ENCODE measurements around the gene EVPL. TPM values are rescaled to one million over a fixed set of nuclear protein-coding genes. Genes with fewer than 3 reads are reported as not detected.

Gene EVPL
- polyA plus RNA-seq, 4 donors: 10.7 to 66.4 (median 41.9) TPM

GRCh38 chr17:75959051-75959838, 67.9 kb downstream of the EVPL start:
- H3K27me3 ChIP-seq (ENCODE audit: control insufficient read depth in 3 of 3, insufficient read depth in 3 of 3, low read length in 3 of 3): no peaks in the 10 kb centered on the region
- peak overlapping the region in 1 of 3 donors; percentile 0 for H3K4me3 ChIP-seq (ENCODE audit: low read depth in 1 of 3, low read length in 3 of 3)
- peaks cover 0 to 16% (median 5%) of the 10 kb centered on the region in 3 donors for H3K4me1 ChIP-seq (ENCODE audit: control insufficient read depth in 3 of 3, insufficient read depth in 2 of 3, low read depth in 1 of 3, low read length in 2 of 3)
- DNase-seq (peak; percentile 71 to 90), FAIRE-seq (no peak)
- peak overlapping the region; percentile 14 to 68 (median 32) for H3K27ac ChIP-seq (ENCODE audit: low read depth in 1 of 3, low read length in 2 of 3)
- no peaks in the 10 kb centered on the region for H3K9me3 ChIP-seq (ENCODE audit: control insufficient read depth in 2 of 2, insufficient read depth in 1 of 2, low read depth in 1 of 2, low read length in 1 of 2)
- peaks cover 4 to 45% (median 13%) of the 10 kb centered on the region in 3 donors for H3K36me3 ChIP-seq (ENCODE audit: control insufficient read depth in 3 of 3, insufficient read depth in 2 of 3, low read depth in 1 of 3, low read length in 3 of 3)
- 15 to 49% (median 32%) methylated on average over 8 of the region's 8 CpGs for WGBS, 3 donors

Other genes starting within 250 kb of the EVPL start
- gene UNK, start 242.5 kb downstream of the EVPL start, polyA plus RNA-seq: 10 to 100 TPM in 3 of 4 donors, 1 to 10 TPM in 1; 8.9 to 34.3 (median 16.3) TPM
- gene UNC13D, start 182.9 kb downstream of the EVPL start, polyA plus RNA-seq: 10 to 100 TPM in 2 of 4 donors, 1 to 10 TPM in 2; 8.1 to 40.3 (median 12.6) TPM
- gene WBP2, start 172.0 kb downstream of the EVPL start, polyA plus RNA-seq: 100 to 1,000 TPM in 2 of 4 donors, 10 to 100 TPM in 2; 68.4 to 121 (median 99.8) TPM
- gene TRIM47, start 148.7 kb downstream of the EVPL start, polyA plus RNA-seq: 10 to 100 TPM in 3 of 4 donors, 1 to 10 TPM in 1; 4.9 to 63.3 (median 43.8) TPM
- 10 to 100 TPM in 2 of 4 donors, 1 to 10 TPM in 2; 6.5 to 17.1 (median 11.3) TPM for gene TRIM65, start 130.4 kb downstream of the EVPL start, polyA plus RNA-seq
- gene MRPL38, start 122.4 kb downstream of the EVPL start, polyA plus RNA-seq: 10 to 100 TPM; 56.9 to 93.5 (median 65.1) TPM
- 10 to 100 TPM in 1 of 4 donors, 1 to 10 TPM in 3; 2.2 to 45.7 (median 5.4) TPM for gene FBF1, start 86.3 kb downstream of the EVPL start, polyA plus RNA-seq
- 100 to 1,000 TPM in 1 of 4 donors, 10 to 100 TPM in 3; 20.6 to 111 (median 62.5) TPM for gene ACOX1, start 48.1 kb downstream of the EVPL start, polyA plus RNA-seq
- 10 to 100 TPM; 22.8 to 96.6 (median 54.7) TPM for gene TEN1, start 48.1 kb downstream of the EVPL start, polyA plus RNA-seq
- 10 to 100 TPM in 3 of 4 donors, 1 to 10 TPM in 1; 7.9 to 82.3 (median 41.7) TPM for gene CDK3, start 26.5 kb downstream of the EVPL start, polyA plus RNA-seq
- gene SRP68, start 45.2 kb upstream of the EVPL start, polyA plus RNA-seq: 10 to 100 TPM; 34.0 to 61.5 (median 39.2) TPM
- gene GALR2, start 47.5 kb upstream of the EVPL start, polyA plus RNA-seq: under 1 TPM in 2 of 4 donors, not detected in 2; 0.25 to 0.54 TPM
- gene ZACN, start 51.9 kb upstream of the EVPL start, polyA plus RNA-seq: 10 to 100 TPM in 1 of 4 donors, 1 to 10 TPM in 2, under 1 TPM in 1; 0.87 to 21.6 (median 2.0) TPM
- 10 to 100 TPM; 47.3 to 88.0 (median 49.7) TPM for gene EXOC7, start 76.5 kb upstream of the EVPL start, polyA plus RNA-seq
- gene FOXJ1, start 113.9 kb upstream of the EVPL start, polyA plus RNA-seq: under 1 TPM in 3 of 4 donors, not detected in 1; 0.22 to 0.84 (median 0.63) TPM
- gene RNF157, start 213.2 kb upstream of the EVPL start, polyA plus RNA-seq: 10 to 100 TPM; 13.9 to 30.6 (median 21.6) TPM
- 100 to 1,000 TPM in 2 of 4 donors, 10 to 100 TPM in 2; 53.1 to 118 (median 84.0) TPM for gene UBALD2, start 238.0 kb upstream of the EVPL start, polyA plus RNA-seq